Astrocyte (in vitro differentiated cells and primary cell): ENCODE measurements around the gene CYBRD1. TPM values are rescaled to one million over a fixed set of nuclear protein-coding genes. Genes with fewer than 3 reads are reported as not detected.
A peak's percentile ranks its signal among the peaks of the same experiment; 100 is the strongest.

Experiments
- DNase-seq: peaks from one replicate; pipeline ENCODE4 v3.0.0-alpha.2; 2010; ENCODE audit warnings: low read depth
- FAIRE-seq: peaks from 2 replicates; lab custom pipeline; 2011; peaks lifted over from hg19 to GRCh38; lab: Jason Lieb, UNC
- H2AFZ ChIP-seq: 2 replicates; pipeline ENCODE4 v1.6.0; 2012; ENCODE audit warnings: low read depth, low read length, inconsistent platforms
- H3K27ac ChIP-seq: 2 replicates; pipeline ENCODE4 v1.5.1; 2011; ENCODE audit warnings: low read depth, low read length, inconsistent platforms
- H3K27me3 ChIP-seq: 2 replicates; pipeline ENCODE4 v1.6.0; 2011; ENCODE audit warnings: low read length, inconsistent platforms; ENCODE audit not compliant: insufficient read depth
- H3K36me3 ChIP-seq: 2 replicates; pipeline ENCODE4 v1.5.1; 2011; ENCODE audit warnings: low read length, inconsistent platforms; ENCODE audit not compliant: insufficient read depth
- H3K4me1 ChIP-seq: 2 replicates; pipeline ENCODE4 v1.5.1; 2011; ENCODE audit warnings: low read length, inconsistent platforms; ENCODE audit not compliant: insufficient read depth
- H3K4me2 ChIP-seq: 2 replicates; pipeline ENCODE4 v1.6.0; 2012; ENCODE audit warnings: low read length, inconsistent platforms
- H3K4me3 ChIP-seq: 2 replicates; pipeline ENCODE4 v1.5.1; 2011; ENCODE audit warnings: low read depth, mild to moderate bottlenecking, low read length, inconsistent platforms; ENCODE audit not compliant: insufficient read depth
- H3K79me2 ChIP-seq: 2 replicates; pipeline ENCODE4 v1.6.0; 2012; ENCODE audit warnings: mild to moderate bottlenecking, low read length, inconsistent platforms; ENCODE audit not compliant: insufficient read depth
- H3K9ac ChIP-seq: 2 replicates; pipeline ENCODE4 v1.6.0; 2012; ENCODE audit warnings: mild to moderate bottlenecking, low read length, inconsistent platforms
- H3K9me3 ChIP-seq: 2 replicates; pipeline ENCODE4 v1.5.1; 2012; ENCODE audit warnings: low read depth, mild to moderate bottlenecking, low read length, inconsistent platforms; ENCODE audit not compliant: insufficient read depth
- H4K20me1 ChIP-seq: 2 replicates; pipeline ENCODE4 v1.6.0; 2012; ENCODE audit warnings: low read length, inconsistent platforms; ENCODE audit not compliant: insufficient read depth
- H3K27ac Mint-ChIP-seq: one replicate; pipeline ENCODE4 v1.8.0; 2021; ENCODE audit warnings: mild to moderate bottlenecking, mixed read lengths; ENCODE audit not compliant: unreplicated experiment
- H3K27me3 Mint-ChIP-seq: one replicate; pipeline ENCODE4 v1.8.0; 2021; ENCODE audit warnings: low read depth, mixed read lengths; ENCODE audit not compliant: unreplicated experiment
- H3K36me3 Mint-ChIP-seq: one replicate; pipeline ENCODE4 v1.8.0; 2021; ENCODE audit warnings: low read depth, mixed read lengths; ENCODE audit not compliant: unreplicated experiment
- H3K4me1 Mint-ChIP-seq: one replicate; pipeline ENCODE4 v1.8.0; 2021; ENCODE audit warnings: low read depth, mixed read lengths; ENCODE audit not compliant: unreplicated experiment
- H3K4me3 Mint-ChIP-seq: one replicate; pipeline ENCODE4 v1.8.0; 2021; ENCODE audit warnings: mild to moderate bottlenecking, moderate library complexity, mixed read lengths; ENCODE audit not compliant: unreplicated experiment
- H3K9me3 Mint-ChIP-seq: one replicate; pipeline ENCODE4 v1.8.0; 2021; ENCODE audit warnings: mild to moderate bottlenecking, mixed read lengths; ENCODE audit not compliant: unreplicated experiment
- EZH2 ChIP-seq: IDR thresholded peaks from 2 replicates; pipeline ENCODE4 v1.6.1; 2012; ENCODE audit warnings: mild to moderate bottlenecking, low read length, inconsistent platforms; ENCODE audit not compliant: insufficient read depth
- total RNA-seq: library from RNA; stranded (reverse); gene quantifications from 2 replicates; pipeline ENCODE4 v1.2.1, GENCODE V29; 2021
- TF ChIP-seq, protein P1 (sequence below): IDR thresholded peaks from 2 replicates; pipeline ENCODE4 v1.5.1; 2011; ENCODE audit warnings: low read depth, mild to moderate bottlenecking, inconsistent platforms, low read length, moderate library complexity; ENCODE audit not compliant: insufficient read depth

Gene CYBRD1
- total RNA-seq, 1 donor from 2014 or later = 26.7 TPM

DNA sequence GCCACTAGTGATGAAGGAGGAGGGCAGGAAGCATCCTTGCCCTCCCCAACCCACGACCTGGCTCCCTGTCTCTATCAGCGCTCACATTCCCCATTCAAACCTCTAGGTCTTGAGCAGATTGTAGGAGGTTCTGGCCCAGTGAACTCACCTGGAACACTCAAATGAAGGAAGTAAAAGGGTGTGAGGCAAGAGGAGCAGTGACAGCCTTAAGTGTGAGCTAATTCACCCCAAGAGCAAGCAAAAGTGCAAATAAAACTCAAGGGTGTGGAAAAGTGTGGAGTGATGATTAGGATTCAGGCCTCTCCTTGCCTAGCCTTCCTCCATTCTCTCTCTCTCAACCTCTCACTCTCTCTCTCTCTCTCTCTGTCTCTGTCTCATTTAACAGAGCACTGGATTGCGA, 41.0 kb downstream of the CYBRD1 start:
- no peaks in the 10 kb centered on the region for H3K4me1 Mint-ChIP-seq
- H3K4me3 ChIP-seq = no peak overlapping the region

DNA sequence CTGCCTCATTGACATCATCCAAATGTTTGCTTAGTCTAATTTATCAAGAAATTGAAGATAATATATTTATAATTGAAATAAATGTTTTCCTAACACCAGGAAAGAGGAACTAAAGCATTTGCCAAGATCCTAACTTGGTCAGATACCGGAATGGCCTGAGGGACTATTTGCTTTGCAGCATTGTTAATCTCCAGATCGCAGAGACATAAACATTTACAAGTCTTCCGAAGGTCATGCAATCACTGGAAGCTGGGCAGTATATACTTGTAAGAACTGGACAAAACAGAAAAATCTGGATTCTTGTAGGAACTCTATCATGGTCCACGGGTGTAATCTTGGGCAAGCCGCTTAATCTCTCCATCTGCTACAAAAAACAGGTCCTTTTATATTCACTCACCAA, 42.2 kb downstream of the CYBRD1 start:
- Histone ChIP-seq H3K9ac (no peak overlapping the region), H3K4me2 (no peak overlapping the region), H3K36me3 (no peaks in the 10 kb centered on the region), H3K4me3 (no peak overlapping the region), H3K27ac (no peak overlapping the region), H2AFZ (no peak overlapping the region), H3K79me2 (no peaks in the 10 kb centered on the region), H3K9me3 (no peaks in the 10 kb centered on the region), H3K4me1 (no peaks in the 10 kb centered on the region), H3K27me3 (no peaks in the 10 kb centered on the region), H4K20me1 (no peaks in the 10 kb centered on the region)
- no peaks in the 10 kb centered on the region for H3K9me3 Mint-ChIP-seq
- no peaks in the 10 kb centered on the region for H3K4me1 Mint-ChIP-seq
- DNase-seq = no peak
- H3K36me3 Mint-ChIP-seq = no peaks in the 10 kb centered on the region
- FAIRE-seq = no peak
- no peak overlapping the region for H3K4me3 Mint-ChIP-seq
- H3K27ac Mint-ChIP-seq = no peak overlapping the region
- no peaks in the 10 kb centered on the region for H3K27me3 Mint-ChIP-seq
- no peak for TF ChIP-seq EZH2
- TF ChIP-seq, protein P1, sequence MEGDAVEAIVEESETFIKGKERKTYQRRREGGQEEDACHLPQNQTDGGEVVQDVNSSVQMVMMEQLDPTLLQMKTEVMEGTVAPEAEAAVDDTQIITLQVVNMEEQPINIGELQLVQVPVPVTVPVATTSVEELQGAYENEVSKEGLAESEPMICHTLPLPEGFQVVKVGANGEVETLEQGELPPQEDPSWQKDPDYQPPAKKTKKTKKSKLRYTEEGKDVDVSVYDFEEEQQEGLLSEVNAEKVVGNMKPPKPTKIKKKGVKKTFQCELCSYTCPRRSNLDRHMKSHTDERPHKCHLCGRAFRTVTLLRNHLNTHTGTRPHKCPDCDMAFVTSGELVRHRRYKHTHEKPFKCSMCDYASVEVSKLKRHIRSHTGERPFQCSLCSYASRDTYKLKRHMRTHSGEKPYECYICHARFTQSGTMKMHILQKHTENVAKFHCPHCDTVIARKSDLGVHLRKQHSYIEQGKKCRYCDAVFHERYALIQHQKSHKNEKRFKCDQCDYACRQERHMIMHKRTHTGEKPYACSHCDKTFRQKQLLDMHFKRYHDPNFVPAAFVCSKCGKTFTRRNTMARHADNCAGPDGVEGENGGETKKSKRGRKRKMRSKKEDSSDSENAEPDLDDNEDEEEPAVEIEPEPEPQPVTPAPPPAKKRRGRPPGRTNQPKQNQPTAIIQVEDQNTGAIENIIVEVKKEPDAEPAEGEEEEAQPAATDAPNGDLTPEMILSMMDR = no peak

More for the DNA sequence above, 41.0 kb downstream of the CYBRD1 start:
- no peak overlapping the region for H3K4me3 Mint-ChIP-seq
- H3K27ac ChIP-seq = no peak overlapping the region
- no peaks in the 10 kb centered on the region for H3K36me3 ChIP-seq
- H4K20me1 ChIP-seq = no peaks in the 10 kb centered on the region
- no peak for TF ChIP-seq EZH2
- TF ChIP-seq, protein P1 = no peak
- H3K9me3 ChIP-seq = no peaks in the 10 kb centered on the region
- H3K27ac Mint-ChIP-seq = no peak overlapping the region
- H3K79me2 ChIP-seq = no peaks in the 10 kb centered on the region
- no peak overlapping the region for H3K9ac ChIP-seq
- no peaks in the 10 kb centered on the region for H3K36me3 Mint-ChIP-seq
- no peak for FAIRE-seq
- H2AFZ ChIP-seq = no peak overlapping the region
- H3K9me3 Mint-ChIP-seq = no peaks in the 10 kb centered on the region
- no peaks in the 10 kb centered on the region for H3K4me1 ChIP-seq
- DNase-seq = no peak
- no peaks in the 10 kb centered on the region for H3K27me3 Mint-ChIP-seq
- no peak overlapping the region for H3K4me2 ChIP-seq
- H3K27me3 ChIP-seq = no peaks in the 10 kb centered on the region

DNA sequence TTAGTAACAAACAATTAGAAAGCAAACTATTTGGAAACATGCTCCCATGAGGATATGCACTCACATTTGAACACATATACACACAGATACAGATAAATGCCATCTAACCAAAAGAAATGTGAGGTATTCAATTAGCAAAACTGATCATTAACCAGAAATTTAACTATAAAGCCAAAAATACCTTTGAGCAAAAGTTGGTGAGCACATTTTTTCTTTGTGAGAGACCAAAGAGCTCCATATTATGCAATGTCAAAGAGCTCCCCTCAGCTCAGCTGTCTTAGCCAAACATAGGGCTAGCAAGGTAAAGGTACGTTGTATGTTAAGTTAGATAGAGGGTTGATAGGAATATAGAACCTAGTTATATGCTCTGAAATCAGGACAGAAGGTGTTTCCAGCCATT, 43.8 kb downstream of the CYBRD1 start:
- H3K4me3 Mint-ChIP-seq = no peak overlapping the region
- no peak overlapping the region for H3K4me3 ChIP-seq
- TF ChIP-seq EZH2 = no peak
- TF ChIP-seq, protein P1 = no peak
- H3K27me3 ChIP-seq = no peaks in the 10 kb centered on the region
- no peak overlapping the region for H3K9ac ChIP-seq
- H2AFZ ChIP-seq = no peak overlapping the region
- FAIRE-seq (no peak), DNase-seq (peak; percentile 6)
- H3K79me2 ChIP-seq = no peaks in the 10 kb centered on the region
- no peak overlapping the region for H3K4me2 ChIP-seq
- H3K36me3 Mint-ChIP-seq = no peaks in the 10 kb centered on the region
- no peaks in the 10 kb centered on the region for H3K4me1 ChIP-seq
- H3K4me1 Mint-ChIP-seq = no peaks in the 10 kb centered on the region
- H3K27me3 Mint-ChIP-seq = peaks cover 7% of the 10 kb centered on the region
- H3K36me3 ChIP-seq = no peaks in the 10 kb centered on the region
- H3K9me3 Mint-ChIP-seq = no peaks in the 10 kb centered on the region
- no peaks in the 10 kb centered on the region for H3K9me3 ChIP-seq
- H3K27ac ChIP-seq = no peak overlapping the region
- H3K27ac Mint-ChIP-seq = no peak overlapping the region
- no peaks in the 10 kb centered on the region for H4K20me1 ChIP-seq
